ENCODE measurements around the gene ZSWIM8.
"Not testable (repeated sequence)": the region's sequence is repeated elsewhere in the genome, so short reads cannot be mapped to it uniquely, and the experiment has no call there.

ZSWIM8 gene

GRCh38 chr10:73814896-73815718 lies 29.7 kb downstream of the ZSWIM8 start:
- no peak for DNase-seq (ENCODE audit: low read depth in 1 of 2, low spot score in 1 of 2)

DNA sequence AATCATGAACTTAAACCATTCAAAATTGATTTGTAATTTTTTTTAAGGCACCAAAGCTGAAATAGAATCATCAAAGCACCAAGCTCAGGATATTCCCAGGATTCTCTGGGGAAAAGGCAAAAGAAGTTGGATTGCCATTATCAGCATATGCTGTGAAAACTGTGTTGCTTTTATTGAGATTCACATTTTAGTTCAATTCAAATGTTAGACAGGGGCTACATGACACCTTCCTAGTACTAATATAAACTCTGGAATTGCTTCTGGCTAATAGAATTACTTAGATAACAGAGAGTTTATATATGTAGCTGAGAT lies 30.3 kb downstream of the ZSWIM8 start:
- no peak for DNase-seq (ENCODE audit: low read depth in 1 of 2, low spot score in 1 of 2)

DNA sequence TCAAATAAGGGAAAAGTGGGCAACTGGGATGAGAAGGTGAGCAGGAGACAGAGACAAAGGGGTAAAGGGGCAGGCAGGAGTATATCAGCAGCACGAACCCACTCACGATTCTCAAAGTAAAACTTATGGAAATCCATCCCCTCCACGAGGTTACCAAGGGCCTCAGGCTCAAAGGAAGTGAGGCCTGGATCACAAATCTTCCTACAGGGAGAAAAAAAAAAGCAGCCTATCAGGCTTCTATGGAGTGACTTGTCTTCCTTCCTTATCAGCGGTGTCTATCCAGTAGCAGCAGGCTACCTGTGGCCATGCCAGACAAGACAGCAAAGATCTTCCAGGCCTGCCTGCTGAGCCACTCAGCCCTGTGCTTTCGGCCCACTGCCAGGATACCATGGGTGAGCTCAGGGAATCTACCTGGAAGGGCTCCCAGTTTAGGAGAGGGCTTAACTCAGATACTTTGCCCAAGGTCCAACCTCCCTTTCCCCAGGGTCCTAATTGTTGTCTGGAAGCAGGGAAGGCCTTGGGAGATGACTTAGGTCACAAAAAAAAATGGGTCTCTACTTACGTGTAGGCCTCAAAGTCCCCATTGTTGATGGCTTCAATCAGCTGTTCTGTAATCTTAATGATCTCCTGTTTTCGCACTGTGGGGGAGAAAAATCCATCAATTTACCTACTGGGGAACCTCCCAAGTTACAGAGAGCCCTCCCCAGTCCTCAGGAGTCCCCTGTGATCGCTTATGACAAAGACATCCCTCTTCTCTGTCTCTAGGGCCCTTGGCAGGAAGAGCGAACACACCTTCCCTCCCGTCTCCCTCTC lies 31.7 kb downstream of the ZSWIM8 start:
- DNase-seq (ENCODE audit: low read depth in 1 of 2, low spot score in 1 of 2), result no peak

- DNase-seq (ENCODE audit: low read depth in 1 of 2, low spot score in 1 of 2), result no peak
These were observed 32.4 kb downstream of the ZSWIM8 start for GRCh38 chr10:73817826-73818225.

DNA sequence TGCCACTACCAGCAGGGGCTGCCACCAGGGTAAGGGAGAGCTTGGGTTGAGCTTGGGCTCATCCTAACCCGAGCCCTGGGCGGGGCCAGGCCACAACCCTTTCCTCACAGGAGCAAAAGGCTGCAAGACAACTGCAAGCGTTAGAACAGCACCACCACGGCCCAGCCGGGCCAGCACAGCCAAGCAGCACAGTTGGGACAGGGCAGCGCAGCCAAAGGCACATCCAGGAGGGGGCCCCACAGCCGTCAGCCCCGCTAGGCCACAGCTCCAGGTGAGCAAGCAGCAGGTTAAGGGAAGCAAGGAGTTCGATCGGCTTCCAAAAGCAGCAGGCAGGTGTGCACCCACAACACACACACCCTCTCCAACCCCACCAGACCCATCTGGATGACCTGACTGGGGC lies 33.0 kb downstream of the ZSWIM8 start:
- DNase-seq (ENCODE audit: low read depth in 1 of 2, low spot score in 1 of 2), result no peak

DNA sequence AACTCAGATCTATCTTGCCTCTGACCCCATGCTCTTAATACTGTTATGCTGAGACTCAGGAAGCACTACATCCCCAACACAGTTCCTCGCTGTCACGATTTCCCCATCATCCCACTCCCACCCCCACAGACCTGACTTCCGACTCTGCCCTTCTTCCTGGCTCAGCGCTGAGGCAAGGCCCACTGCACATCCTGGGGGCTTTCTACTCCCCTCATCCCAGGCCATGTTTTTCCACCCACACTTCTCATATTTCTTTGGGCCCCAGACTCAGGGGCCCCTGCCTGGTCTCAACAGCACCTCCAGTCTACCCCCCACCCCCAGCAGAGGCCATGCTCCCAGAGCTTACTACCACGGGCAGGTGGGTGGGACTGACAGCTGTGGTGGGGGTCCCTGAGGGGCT lies 33.7 kb downstream of the ZSWIM8 start:
- DNase-seq (ENCODE audit: low read depth in 1 of 2, low spot score in 1 of 2), result no peak

GRCh38 chr10:73819513-73820093 lies 34.2 kb downstream of the ZSWIM8 start:
- no peak for DNase-seq (ENCODE audit: low read depth in 1 of 2, low spot score in 1 of 2)

- DNase-seq (ENCODE audit: low read depth in 1 of 2, low spot score in 1 of 2), result no peak
These were observed 38.0 kb downstream of the ZSWIM8 start for GRCh38 chr10:73823391-73823790.

- DNase-seq (ENCODE audit: low read depth in 1 of 2, low spot score in 1 of 2), result no peak
These were observed 38.8 kb downstream of the ZSWIM8 start for GRCh38 chr10:73824146-73824725.

- no peak for DNase-seq (ENCODE audit: low read depth in 1 of 2, low spot score in 1 of 2)
These were observed 42.1 kb downstream of the ZSWIM8 start for GRCh38 chr10:73827346-73828089.

- DNase-seq (ENCODE audit: low read depth in 1 of 2, low spot score in 1 of 2), result no peak
These were observed 42.8 kb downstream of the ZSWIM8 start for GRCh38 chr10:73828161-73828560.

GRCh38 chr10:73829090-73829489 lies 43.7 kb downstream of the ZSWIM8 start:
- DNase-seq (ENCODE audit: low read depth in 1 of 2, low spot score in 1 of 2), result not testable (repeated sequence)

DNA sequence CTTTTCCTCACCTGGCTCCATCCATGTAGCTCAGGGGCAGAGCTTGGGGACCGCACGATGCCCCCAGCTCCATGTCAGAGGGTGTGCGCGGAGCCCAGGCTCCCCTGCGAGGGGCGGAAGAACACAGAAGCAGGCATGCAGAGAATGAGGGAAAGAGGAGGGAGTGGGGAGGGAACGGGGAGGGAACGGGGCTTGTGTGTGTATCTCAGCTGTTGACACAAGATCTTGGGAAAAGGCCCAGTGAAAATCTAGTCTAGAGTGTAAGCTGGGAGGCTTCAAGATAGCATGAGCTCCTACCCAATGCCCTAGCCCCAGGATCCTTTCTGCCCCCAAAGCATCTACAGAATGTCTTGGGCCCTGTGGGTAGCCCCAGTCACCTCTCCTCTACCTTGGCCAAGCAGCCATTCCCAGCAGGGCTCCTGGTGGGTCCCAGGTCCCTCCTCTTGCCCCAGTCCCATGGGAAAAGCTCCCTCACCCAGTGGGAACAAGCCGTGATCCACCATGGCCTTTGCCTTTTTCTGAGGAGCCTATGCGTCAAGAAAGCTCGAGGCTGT lies 51.1 kb downstream of the ZSWIM8 start:
- DNase-seq (ENCODE audit: low read depth in 1 of 2, low spot score in 1 of 2), result no peak

GRCh38 chr10:73837072-73837471 lies 51.7 kb downstream of the ZSWIM8 start:
- no peak for DNase-seq (ENCODE audit: low read depth in 1 of 2, low spot score in 1 of 2)

- no peak for DNase-seq (ENCODE audit: low read depth in 1 of 2, low spot score in 1 of 2)
These were observed 52.7 kb downstream of the ZSWIM8 start for GRCh38 chr10:73838008-73838567.

DNA sequence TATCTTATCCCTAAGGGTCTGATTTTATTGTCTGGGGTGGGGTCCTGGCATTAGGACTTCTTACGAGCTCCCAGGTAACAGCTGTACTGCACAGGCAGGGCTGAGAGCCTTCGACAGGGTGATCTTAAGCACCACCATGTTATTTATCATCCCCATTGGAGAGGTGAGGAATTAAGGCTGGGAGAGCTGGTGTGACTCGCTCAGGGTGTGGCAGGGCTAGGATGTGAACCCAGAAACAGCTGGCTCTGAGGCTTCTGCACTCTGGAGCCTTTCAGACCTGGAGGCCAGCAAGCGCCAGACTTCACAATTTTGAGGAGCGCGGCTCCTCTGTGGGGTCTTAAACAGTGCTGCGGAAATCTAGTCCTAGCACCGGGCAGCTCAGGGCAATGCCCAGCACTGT lies 53.4 kb downstream of the ZSWIM8 start:
- DNase-seq (ENCODE audit: low read depth in 1 of 2, low spot score in 1 of 2), result no peak

DNA sequence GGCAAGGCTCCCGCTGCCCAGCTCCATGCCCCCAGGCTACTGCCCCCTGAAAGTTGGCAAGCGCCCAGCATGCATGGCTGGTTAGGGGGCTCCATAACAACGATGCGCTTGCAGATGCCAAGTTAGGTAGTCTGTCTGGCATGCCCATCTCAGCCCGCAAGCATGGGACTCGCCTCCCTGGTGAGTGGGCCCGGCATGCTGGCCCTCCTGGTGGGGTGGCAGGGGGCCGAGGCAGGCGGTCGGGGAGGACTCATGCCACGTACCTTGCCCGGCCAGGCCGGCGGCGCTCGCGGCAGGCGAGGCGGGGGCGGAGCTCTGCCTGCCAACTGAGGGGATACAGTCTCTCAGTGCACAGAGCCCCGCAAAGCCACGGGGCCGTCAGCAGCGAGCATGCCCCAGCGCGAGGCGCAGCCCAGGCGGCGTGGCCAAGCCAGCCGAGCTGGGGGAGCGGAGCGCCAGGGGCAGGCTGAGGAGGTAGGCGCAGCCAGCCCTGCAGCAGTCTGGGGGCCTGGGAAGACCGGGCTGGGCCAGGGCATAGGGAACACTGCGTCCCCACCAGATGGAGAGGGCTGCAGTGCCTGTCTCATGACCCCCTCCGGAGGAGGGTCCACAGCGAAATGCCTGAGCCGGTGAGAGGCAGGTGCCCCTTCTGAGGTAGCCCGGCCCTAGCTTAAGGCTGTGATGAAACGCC lies 54.0 kb downstream of the ZSWIM8 start:
- DNase-seq (ENCODE audit: low read depth in 1 of 2, low spot score in 1 of 2), result no peak

- DNase-seq (ENCODE audit: low read depth in 1 of 2, low spot score in 1 of 2), result no peak
These were observed 54.6 kb downstream of the ZSWIM8 start for GRCh38 chr10:73840056-73840402.

DNA sequence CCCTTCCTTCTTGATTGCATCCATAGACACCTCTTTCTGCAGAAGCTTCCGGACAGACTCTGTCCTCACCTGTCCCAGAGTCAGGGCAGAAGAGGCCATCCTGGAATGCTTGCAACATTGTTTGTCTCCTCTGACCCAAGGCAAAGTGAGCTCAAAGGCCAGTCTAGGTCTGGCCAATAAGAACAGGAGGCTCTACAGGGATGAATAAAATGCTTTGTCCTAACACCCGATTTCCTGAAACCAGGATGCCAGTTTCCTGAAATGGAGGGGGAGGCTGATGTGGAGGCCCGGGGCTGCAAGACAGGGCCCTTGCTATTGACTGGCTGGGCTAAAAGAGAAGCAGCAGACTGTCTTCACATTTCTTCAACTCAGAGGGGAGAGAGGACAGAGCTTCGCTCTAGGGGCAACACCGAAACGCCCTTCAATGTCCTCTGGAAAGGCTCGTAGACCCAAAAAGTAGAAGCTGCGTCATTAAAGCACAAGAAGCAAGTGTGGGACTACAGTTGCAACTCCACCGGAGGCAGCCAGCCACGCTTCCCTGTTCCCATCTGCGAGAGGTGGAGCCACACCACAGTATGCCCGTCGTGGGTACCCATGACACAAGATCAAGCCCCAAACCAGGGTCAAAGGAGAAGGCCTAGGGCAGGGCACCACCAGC lies 55.1 kb downstream of the ZSWIM8 start:
- DNase-seq (ENCODE audit: low read depth in 1 of 2, low spot score in 1 of 2), result no peak

DNA sequence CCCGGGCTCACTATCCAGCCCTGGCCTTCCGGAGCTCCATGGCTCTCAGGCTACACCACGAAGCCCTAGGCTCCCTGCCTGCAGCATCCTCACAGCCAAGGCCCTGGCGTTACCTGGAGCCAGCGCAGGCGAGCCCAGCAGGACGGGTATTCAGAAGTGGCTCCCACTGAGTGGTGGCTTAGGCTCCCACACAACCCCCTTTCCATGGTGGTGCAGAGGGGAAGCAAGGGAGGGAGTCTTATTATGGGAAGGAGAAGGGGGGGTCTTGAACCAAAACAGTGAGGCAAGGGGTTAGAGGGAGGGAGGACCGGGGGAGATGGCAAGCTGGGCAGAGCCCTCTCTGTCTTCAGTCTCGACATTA lies 55.6 kb downstream of the ZSWIM8 start:
- DNase-seq (ENCODE audit: low read depth in 1 of 2, low spot score in 1 of 2), result no peak
